Mucosa of descending colon (tissue), 3 donors: ENCODE results near the gene RIT2. TPM values are rescaled to one million over a fixed set of nuclear protein-coding genes. Genes with fewer than 3 reads are reported as not detected.

Experiments used
- ATAC-seq: fragments of 200-7000 bp; cut with Tn5 transposase; one replicate; pipeline ENCODE4 v1.9.1; 2020; ENCODE audit warnings: mild to moderate bottlenecking, moderate library complexity
- DNase-seq, 3 donors: peaks; one replicate each; pipeline ENCODE4 v3.0.0-alpha.2; 2020
- H3K36me3 ChIP-seq: fragments of 200-600 bp; one replicate; pipeline ENCODE4 v1.8.0; 2021; ENCODE audit warnings: low read depth, mild to moderate bottlenecking
- H3K4me1 ChIP-seq: fragments of 200-600 bp; one replicate; pipeline ENCODE4 v1.8.0; 2021; ENCODE audit warnings: low read depth, mild to moderate bottlenecking
- H3K4me3 ChIP-seq: fragments of 200-600 bp; one replicate; pipeline ENCODE4 v1.8.0; 2021; ENCODE audit warnings: mild to moderate bottlenecking
- H3K9me3 ChIP-seq: fragments of 200-600 bp; one replicate; pipeline ENCODE4 v1.8.0; 2021; ENCODE audit warnings: mild to moderate bottlenecking
- intact Hi-C, 2 donors: fragments of 100-400 bp; cut with DNase I in 1 of 2; cut with micrococcal nuclease in 1 of 2; formaldehyde crosslinking; loops; one replicate each; pipeline versions ENCODE4 v1.11.0 to v1.11.1; 2022; cut with DNase I, micrococcal nuclease
- long read RNA-seq, 2 donors: library from polyadenylated mRNA; unstranded; transcript quantifications; one replicate each; pipeline ENCODE4 v2.0.0, GENCODE V29; 2019 to 2021
- total RNA-seq, 3 donors: library from RNA; stranded (reverse); fragmentation: NEBNext Ultra II Directional in 2 of 3; extraction: Animal tissue kit (Norgen Biotek cat#: 25700) in 2 of 3; gene quantifications; one replicate each; pipeline versions ENCODE4 v1.2.1 to v1.2.4, GENCODE V29; 2021 to 2023
- TF ChIP-seq, protein P1 (sequence below): fragments of 200-600 bp; IDR thresholded peaks from one replicate; pipeline ENCODE4 v1.8.0; 2022; ENCODE audit warnings: antibody characterized with exemption, mild to moderate bottlenecking
- donor health status: DM: no; HTN: no; CAD: no; lungs with moderate emphysema.
- donor health status: DM: no; HTN: no; CAD: no.
- donor health status: DM: no; HTN: yes; CAD: no.

The RIT2 gene
- total RNA-seq: under 1 TPM in 1 of 3 donors, not detected in 2; 0.44 TPM
- long read RNA-seq, donor 1, partial matches to known transcripts: 1 of 1 reads
- long read RNA-seq, donor 1, other reads (novel, unspliced or antisense): 0 of 1 reads
- long read RNA-seq, donor 2: 0 reads

DNA sequence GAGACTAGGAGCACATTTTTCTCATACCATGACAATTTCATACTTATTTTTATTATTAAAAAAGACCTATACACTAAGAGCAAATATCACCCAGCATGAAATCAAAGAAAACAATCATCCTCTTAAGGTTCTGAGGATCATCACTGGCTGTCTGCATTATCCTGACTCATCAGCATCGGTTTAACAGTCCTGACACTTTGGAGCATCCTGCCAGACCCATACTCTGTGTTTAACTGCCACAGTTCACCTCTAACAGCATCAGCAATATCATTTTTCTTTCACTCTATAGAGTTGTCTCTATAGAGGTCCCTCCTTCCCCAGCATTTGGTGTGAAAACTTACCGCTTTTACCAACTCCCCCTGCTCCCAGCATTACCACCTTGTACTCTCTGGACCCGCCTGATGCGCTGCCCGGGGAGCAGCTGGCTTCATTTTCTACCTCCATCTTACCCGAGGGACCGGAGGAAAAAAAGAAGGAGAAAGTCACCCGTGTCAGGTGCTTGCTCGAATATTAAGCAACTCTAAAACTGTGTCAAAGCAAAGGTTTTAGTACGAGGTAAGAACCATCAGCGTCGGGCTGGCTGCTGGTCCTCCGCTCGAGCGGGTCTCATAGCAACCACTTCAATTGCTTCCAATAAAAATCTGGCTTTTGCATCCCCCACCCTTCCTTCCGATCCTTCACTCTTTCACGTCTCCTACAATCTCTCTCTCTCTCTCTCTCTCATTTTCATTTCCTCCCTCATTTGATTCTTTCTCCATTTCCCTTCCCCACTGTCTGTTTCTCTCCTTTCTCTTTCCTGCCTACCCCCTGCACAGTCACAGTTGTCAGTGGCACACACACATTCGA is at the start of gene RIT2:
Gene RIT2, minus strand, starts transcription at position 610 of the 846 bp plus-strand sequence.
- ATAC-seq (no peak), DNase-seq (no peak)
- no peaks in the 10 kb centered on the region for H3K4me1 ChIP-seq
- H3K4me3 ChIP-seq: no peak within 1 kb of the TSS
- H3K9me3 ChIP-seq: no peaks in the 10 kb centered on the region
- H3K36me3 ChIP-seq: no peaks in the 10 kb centered on the region
- intact Hi-C loops: no loop called here
- TF ChIP-seq, protein P1, sequence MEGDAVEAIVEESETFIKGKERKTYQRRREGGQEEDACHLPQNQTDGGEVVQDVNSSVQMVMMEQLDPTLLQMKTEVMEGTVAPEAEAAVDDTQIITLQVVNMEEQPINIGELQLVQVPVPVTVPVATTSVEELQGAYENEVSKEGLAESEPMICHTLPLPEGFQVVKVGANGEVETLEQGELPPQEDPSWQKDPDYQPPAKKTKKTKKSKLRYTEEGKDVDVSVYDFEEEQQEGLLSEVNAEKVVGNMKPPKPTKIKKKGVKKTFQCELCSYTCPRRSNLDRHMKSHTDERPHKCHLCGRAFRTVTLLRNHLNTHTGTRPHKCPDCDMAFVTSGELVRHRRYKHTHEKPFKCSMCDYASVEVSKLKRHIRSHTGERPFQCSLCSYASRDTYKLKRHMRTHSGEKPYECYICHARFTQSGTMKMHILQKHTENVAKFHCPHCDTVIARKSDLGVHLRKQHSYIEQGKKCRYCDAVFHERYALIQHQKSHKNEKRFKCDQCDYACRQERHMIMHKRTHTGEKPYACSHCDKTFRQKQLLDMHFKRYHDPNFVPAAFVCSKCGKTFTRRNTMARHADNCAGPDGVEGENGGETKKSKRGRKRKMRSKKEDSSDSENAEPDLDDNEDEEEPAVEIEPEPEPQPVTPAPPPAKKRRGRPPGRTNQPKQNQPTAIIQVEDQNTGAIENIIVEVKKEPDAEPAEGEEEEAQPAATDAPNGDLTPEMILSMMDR: no peak

DNA sequence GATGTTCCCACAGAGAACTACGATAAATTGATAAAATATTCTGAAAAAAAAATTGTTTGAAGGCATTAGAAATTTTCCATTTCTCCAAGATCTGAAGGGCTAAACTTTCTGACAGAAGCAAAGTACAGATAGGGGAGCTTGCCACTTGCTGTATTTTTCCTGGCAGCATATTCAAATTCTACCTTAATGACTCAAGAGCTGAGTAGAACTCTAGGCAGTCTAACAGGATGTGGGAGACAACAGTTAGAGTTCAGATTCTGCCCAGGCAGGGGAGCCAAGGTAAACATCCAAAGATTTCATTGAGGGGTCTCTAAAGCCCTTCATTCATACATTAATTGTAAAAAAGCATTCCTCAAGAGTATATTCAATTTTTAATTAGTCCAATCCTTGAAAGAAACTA is 46.0 kb upstream of the RIT2 start:
- Histone ChIP-seq H3K4me3 (no peak overlapping the region), H3K36me3 (no peaks in the 10 kb centered on the region), H3K9me3 (peaks cover under 1% of the 10 kb centered on the region), H3K4me1 (no peaks in the 10 kb centered on the region)
- DNase-seq (no peak), ATAC-seq (no peak)
- TF ChIP-seq, protein P1: no peak
- intact Hi-C loops: no loop called here

DNA sequence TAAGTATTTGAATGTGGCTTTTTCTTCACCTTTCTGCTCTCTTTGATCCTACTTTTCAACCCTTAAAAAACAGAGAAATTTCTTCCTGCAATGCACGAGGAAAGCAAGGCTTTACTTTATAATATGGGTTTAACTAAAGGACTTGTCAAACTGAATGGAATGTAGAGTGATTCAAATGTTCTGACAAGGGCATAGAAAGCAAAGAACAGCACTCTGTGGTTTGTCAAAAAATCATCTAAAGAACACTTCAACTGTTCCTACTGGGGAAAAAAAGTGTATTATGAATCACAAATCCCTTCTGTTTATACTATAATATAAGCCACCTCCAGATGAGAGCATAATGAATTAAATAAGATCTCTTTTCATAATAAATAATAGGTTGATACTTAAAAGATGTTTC is 45.0 kb upstream of the RIT2 start:
- Histone ChIP-seq H3K36me3 (no peaks in the 10 kb centered on the region), H3K4me3 (no peak overlapping the region), H3K4me1 (no peaks in the 10 kb centered on the region), H3K9me3 (no peaks in the 10 kb centered on the region)
- DNase-seq (no peak), ATAC-seq (no peak)
- TF ChIP-seq, protein P1: no peak
- intact Hi-C loops: no loop called here

DNA sequence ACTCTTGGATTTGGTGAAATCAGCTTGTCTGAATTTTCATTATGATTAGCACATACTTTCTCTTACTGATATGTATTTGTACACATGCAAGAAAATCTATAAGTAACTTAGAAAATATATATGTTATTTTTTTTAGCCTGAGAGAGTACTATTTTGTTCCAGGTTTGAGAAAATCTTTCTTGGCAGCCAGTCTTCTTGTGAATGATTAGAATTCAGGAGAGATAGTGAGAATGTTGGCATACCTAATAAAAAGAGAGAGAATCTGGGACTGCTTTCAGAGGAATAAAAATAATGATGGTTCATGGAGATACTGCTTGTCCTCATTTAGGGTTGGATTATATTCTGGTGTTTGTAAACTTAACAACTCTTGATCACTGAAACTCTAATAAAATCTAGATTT is 44.4 kb upstream of the RIT2 start:
- intact Hi-C loops: no loop called here
- no peaks in the 10 kb centered on the region for H3K36me3 ChIP-seq
- no peaks in the 10 kb centered on the region for H3K9me3 ChIP-seq
- ATAC-seq: no peak
- no peaks in the 10 kb centered on the region for H3K4me1 ChIP-seq
- TF ChIP-seq, protein P1: no peak
- no peak overlapping the region for H3K4me3 ChIP-seq
- DNase-seq: no peak

DNA sequence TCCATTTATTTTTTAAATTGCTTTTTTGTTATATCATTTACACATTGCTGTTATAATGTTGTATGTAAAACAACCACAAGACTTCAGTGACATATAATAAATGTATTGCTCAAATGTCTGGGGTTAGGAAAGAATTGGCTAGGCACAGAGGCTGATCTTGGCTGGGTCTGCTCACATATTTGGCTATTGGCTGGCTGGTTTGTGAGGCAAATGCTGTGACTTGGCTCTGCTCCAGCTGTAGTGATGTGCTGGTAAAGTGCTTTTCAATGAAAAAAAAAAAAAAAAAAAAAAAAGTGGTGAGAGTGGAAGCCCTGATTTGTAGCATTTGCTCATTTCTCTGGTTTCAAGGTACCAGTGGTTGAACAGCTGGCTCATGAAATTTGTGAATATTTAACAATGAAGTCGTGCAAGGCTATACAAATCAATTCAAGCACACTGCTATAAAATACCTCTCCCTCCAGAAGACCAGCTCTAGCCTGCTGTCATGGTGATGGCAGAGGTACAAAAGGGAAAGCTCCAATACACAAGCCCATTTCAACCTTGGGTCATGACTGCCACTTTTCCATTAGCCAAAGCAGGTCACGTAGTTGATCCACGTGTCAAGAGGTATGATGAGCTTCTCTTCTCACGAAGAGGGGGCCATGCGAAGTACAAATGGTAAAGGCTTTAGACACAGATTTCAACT is 43.7 kb upstream of the RIT2 start:
- Histone ChIP-seq H3K4me3 (no peak overlapping the region), H3K36me3 (no peaks in the 10 kb centered on the region), H3K4me1 (no peaks in the 10 kb centered on the region), H3K9me3 (no peaks in the 10 kb centered on the region)
- TF ChIP-seq, protein P1: no peak
- no peak for ATAC-seq
- intact Hi-C loops: no loop called here
- DNase-seq: no peak
